ENCODE results near the gene PIGZ.
A peak's percentile ranks its signal among the peaks of the same experiment; 100 is the strongest.
"Not testable (repeated sequence)": the region's sequence is repeated elsewhere in the genome, so short reads cannot be mapped to it uniquely, and the experiment has no call there.

PIGZ gene

GRCh38 chr3:196949750-196950149, 18.9 kb downstream of the PIGZ start:
- DNase-seq (ENCODE audit: low read depth in 2 of 2) = no peak

GRCh38 chr3:196949285-196949619, 19.4 kb downstream of the PIGZ start:
- no peak for DNase-seq (ENCODE audit: low read depth in 2 of 2)

GRCh38 chr3:196948442-196949284, 20.0 kb downstream of the PIGZ start:
- DNase-seq (ENCODE audit: low read depth in 2 of 2) = no peak

- DNase-seq (ENCODE audit: low read depth in 2 of 2) = no peak
These were observed 20.7 kb downstream of the PIGZ start for GRCh38 chr3:196947860-196948441.

- DNase-seq (ENCODE audit: low read depth in 2 of 2) = no peak
These were observed 21.3 kb downstream of the PIGZ start for GRCh38 chr3:196947136-196947859.

GRCh38 chr3:196944037-196944790, 24.4 kb downstream of the PIGZ start:
- not testable (repeated sequence) for DNase-seq (ENCODE audit: low read depth in 2 of 2)

GRCh38 chr3:196942915-196943277, 25.7 kb downstream of the PIGZ start:
- DNase-seq (ENCODE audit: low read depth in 2 of 2) = no peak

- peak; percentile 100 for DNase-seq (ENCODE audit: low read depth in 2 of 2)
These were observed 26.3 kb downstream of the PIGZ start, which contains the start of gene NCBP2 for GRCh38 chr3:196942226-196942914. Gene NCBP2 (minus strand): TSS chr3:196942528. CDS start chr3:196942503, 25 bp downstream.

GRCh38 chr3:196941729-196942225, 26.9 kb downstream of the PIGZ start:
- peak; percentile 52 to 58 for DNase-seq (ENCODE audit: low read depth in 2 of 2)

- DNase-seq (ENCODE audit: low read depth in 2 of 2) = no peak
These were observed 30.1 kb downstream of the PIGZ start for GRCh38 chr3:196938576-196938975.

- no peak for DNase-seq (ENCODE audit: low read depth in 2 of 2)
These were observed 30.5 kb downstream of the PIGZ start for GRCh38 chr3:196938124-196938523.

- DNase-seq (ENCODE audit: low read depth in 2 of 2) = no peak
These were observed 32.3 kb downstream of the PIGZ start for GRCh38 chr3:196936288-196936687.

- no peak for DNase-seq (ENCODE audit: low read depth in 2 of 2)
These were observed 36.0 kb downstream of the PIGZ start for GRCh38 chr3:196932600-196932999.

- no peak for DNase-seq (ENCODE audit: low read depth in 2 of 2)
These were observed 36.6 kb downstream of the PIGZ start for GRCh38 chr3:196931828-196932587.

- DNase-seq (ENCODE audit: low read depth in 2 of 2) = no peak
These were observed 37.5 kb downstream of the PIGZ start for GRCh38 chr3:196931157-196931556.

GRCh38 chr3:196927571-196928453, 40.8 kb downstream of the PIGZ start:
- DNase-seq (ENCODE audit: low read depth in 2 of 2) = no peak

GRCh38 chr3:196920733-196921132, 47.9 kb downstream of the PIGZ start:
- no peak for DNase-seq (ENCODE audit: low read depth in 2 of 2)

GRCh38 chr3:196918968-196919367, 49.7 kb downstream of the PIGZ start:
- no peak for DNase-seq (ENCODE audit: low read depth in 2 of 2)

- no peak for DNase-seq (ENCODE audit: low read depth in 2 of 2)
These were observed 51.6 kb downstream of the PIGZ start for GRCh38 chr3:196916995-196917394.

Measured in stimulated activated CD4-positive, alpha-beta T cell treated with anti-CD3 and anti-CD28 coated beads, Interleukin-1b, Interleukin-23, amount 100 ng/mL, for 4 hours (primary cell).